ENCODE data around the gene WNK4.
A peak's percentile ranks its signal among the peaks of the same experiment; 100 is the strongest.

WNK4 gene

DNA sequence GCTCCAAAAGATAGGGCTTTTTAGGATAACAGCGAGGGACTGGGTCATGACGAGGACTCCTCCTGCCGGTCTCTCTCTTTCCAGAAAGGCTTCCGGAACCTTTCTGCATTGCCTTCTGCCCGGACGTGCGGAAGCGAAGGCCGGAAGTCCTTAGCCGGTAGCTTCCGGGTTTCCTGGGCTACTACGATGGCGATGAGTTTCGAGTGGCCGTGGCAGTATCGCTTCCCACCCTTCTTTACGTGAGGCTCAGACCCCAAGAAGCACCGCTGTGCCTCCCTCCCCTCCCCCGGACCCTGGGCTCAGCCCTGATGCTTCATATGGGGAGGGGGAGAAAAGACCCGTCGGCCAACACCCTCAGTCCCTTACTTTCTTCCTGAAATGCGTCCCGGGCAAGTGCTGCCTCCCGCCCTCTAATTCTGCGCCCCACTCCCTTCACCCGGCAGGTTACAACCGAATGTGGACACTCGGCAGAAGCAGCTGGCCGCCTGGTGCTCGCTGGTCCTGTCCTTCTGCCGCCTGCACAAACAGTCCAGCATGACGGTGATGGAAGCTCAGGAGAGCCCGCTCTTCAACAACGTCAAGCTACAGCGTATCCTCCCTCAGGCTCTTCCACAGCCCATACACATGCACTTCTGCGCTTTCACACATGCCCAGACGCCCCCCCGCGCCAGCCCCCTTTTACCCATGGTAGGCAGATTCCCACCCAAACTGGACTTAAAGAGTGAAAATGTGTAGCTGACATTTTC is 6.9 kb upstream of the WNK4 start, which contains the start of gene VPS25:
Gene VPS25 (plus strand): TSS at position 160 of the 746 bp plus-strand sequence. CDS start 27 bp downstream, at position 187.
- Histone ChIP-seq H3K27ac (ENCODE audit: low read depth, low read length) (peak within 1 kb of the TSS; percentile 81), H3K79me2 (ENCODE audit: control insufficient read depth, insufficient read depth, low read length, unreplicated experiment) (peaks cover 12% of the 10 kb centered on the region), H3K4me3 (ENCODE audit: low read depth, low read length) (peak within 1 kb of the TSS; percentile 92), H2AFZ (ENCODE audit: low read length, unreplicated experiment) (peak within 1 kb of the TSS; percentile 96), H3K36me3 (ENCODE audit: insufficient read depth, low read length) (no peaks in the 10 kb centered on the region), H3K27me3 (ENCODE audit: insufficient read depth, low read length) (no peaks in the 10 kb centered on the region), H3K4me1 (ENCODE audit: control insufficient read depth, insufficient read depth, low read length, unreplicated experiment) (peaks cover 17% of the 10 kb centered on the region)

DNA sequence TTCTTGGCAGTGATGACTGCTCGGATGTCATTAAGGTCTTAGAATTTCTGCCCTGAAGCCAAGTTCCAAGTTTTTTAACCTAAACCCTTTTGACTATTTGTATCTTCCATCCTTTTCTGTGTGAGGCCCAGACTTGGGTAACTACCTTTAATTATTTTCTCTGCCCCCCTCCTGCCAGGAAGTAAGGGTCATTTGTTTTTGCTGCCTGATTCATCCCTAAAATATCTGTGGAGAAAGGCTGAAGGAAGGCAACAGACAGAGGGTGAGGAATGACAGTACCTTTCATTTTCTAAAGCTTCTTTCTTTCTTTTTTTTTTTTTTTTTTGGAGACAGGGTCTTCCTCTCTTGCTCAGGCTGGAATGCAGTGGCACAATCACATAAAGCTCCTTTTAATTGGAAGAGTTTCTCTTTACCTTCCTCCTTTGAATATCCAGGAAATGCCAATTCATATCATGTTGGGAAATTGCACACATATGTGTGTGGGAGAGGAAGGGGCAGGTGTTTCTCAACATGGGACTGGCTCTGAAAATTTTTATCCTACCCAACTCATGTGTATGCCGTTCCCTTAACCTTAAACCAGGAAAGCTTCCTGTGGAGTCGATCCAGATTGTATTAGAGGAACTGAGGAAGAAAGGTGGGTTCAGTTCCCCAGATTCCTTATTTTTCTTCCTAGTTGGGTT is 6.2 kb upstream of the WNK4 start:
- no peaks in the 10 kb centered on the region for H3K36me3 ChIP-seq (ENCODE audit: insufficient read depth, low read length)
- peak overlapping the region; percentile 92 for H3K4me3 ChIP-seq (ENCODE audit: low read depth, low read length)
- no peaks in the 10 kb centered on the region for H3K27me3 ChIP-seq (ENCODE audit: insufficient read depth, low read length)
- peaks cover 12% of the 10 kb centered on the region for H3K79me2 ChIP-seq (ENCODE audit: control insufficient read depth, insufficient read depth, low read length, unreplicated experiment)
- H3K4me1 ChIP-seq (ENCODE audit: control insufficient read depth, insufficient read depth, low read length, unreplicated experiment) = peaks cover 17% of the 10 kb centered on the region
- no peak overlapping the region for H2AFZ ChIP-seq (ENCODE audit: low read length, unreplicated experiment)
- peak overlapping the region; percentile 81 for H3K27ac ChIP-seq (ENCODE audit: low read depth, low read length)

DNA sequence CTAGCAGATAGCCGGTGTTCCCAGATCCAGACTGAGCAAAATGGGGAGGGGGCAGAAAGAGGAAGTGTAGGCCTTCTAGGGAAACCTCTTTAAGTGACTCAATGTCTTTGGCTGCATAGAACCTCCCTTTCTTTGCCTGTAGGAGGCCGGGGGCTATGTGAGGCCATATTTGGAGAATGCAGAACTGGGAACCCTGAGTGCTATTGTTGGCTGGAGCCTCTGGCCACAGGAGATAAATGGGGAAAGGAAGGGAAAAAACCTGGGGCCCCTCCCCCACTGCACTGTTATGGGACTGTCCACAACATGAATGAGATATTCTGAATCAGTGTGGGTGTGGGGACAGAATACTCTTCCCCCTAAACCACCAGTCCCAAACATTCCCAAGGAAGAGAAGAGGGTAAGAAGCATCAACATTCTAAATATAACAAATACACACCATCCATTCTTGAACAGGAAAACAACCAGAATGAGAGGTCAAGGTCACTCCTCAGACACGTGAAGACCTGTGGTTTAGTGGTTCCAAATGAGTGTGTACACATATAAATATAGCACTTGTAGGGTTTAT is 4.8 kb upstream of the WNK4 start:
- no peak overlapping the region for H3K4me3 ChIP-seq (ENCODE audit: low read depth, low read length)
- no peaks in the 10 kb centered on the region for H3K27me3 ChIP-seq (ENCODE audit: insufficient read depth, low read length)
- no peaks in the 10 kb centered on the region for H3K36me3 ChIP-seq (ENCODE audit: insufficient read depth, low read length)
- H3K27ac ChIP-seq (ENCODE audit: low read depth, low read length) = peak overlapping the region; percentile 81
- peaks cover 21% of the 10 kb centered on the region for H3K4me1 ChIP-seq (ENCODE audit: control insufficient read depth, insufficient read depth, low read length, unreplicated experiment)
- no peak overlapping the region for H2AFZ ChIP-seq (ENCODE audit: low read length, unreplicated experiment)
- H3K79me2 ChIP-seq (ENCODE audit: control insufficient read depth, insufficient read depth, low read length, unreplicated experiment) = peaks cover 12% of the 10 kb centered on the region

DNA sequence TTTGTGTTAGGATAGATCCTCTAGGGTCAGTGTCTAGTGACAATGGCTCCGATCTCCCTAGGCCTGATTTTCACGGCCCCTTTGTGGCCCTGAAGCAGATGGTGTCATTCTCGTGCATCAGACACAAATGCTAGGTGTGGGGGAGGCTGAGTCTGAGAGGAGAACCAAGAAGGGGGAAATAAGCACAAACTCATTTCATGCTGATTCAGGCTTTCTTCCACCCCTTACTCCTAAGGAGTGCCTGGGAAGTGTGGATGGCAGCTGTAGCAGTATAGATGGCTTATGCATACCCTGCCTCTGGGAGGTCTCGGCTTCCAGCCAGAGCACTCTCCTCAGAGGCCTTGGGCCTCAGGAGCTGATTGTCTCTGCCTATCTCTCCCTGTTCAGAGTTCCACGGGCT is 1.8 kb upstream of the WNK4 start:
- H3K27ac ChIP-seq (ENCODE audit: low read depth, low read length) = no peak overlapping the region
- peaks cover 39% of the 10 kb centered on the region for H3K4me1 ChIP-seq (ENCODE audit: control insufficient read depth, insufficient read depth, low read length, unreplicated experiment)
- H3K79me2 ChIP-seq (ENCODE audit: control insufficient read depth, insufficient read depth, low read length, unreplicated experiment) = peaks cover 25% of the 10 kb centered on the region
- no peak overlapping the region for H2AFZ ChIP-seq (ENCODE audit: low read length, unreplicated experiment)
- H3K27me3 ChIP-seq (ENCODE audit: insufficient read depth, low read length) = no peaks in the 10 kb centered on the region
- H3K4me3 ChIP-seq (ENCODE audit: low read depth, low read length) = no peak overlapping the region
- no peaks in the 10 kb centered on the region for H3K36me3 ChIP-seq (ENCODE audit: insufficient read depth, low read length)

DNA sequence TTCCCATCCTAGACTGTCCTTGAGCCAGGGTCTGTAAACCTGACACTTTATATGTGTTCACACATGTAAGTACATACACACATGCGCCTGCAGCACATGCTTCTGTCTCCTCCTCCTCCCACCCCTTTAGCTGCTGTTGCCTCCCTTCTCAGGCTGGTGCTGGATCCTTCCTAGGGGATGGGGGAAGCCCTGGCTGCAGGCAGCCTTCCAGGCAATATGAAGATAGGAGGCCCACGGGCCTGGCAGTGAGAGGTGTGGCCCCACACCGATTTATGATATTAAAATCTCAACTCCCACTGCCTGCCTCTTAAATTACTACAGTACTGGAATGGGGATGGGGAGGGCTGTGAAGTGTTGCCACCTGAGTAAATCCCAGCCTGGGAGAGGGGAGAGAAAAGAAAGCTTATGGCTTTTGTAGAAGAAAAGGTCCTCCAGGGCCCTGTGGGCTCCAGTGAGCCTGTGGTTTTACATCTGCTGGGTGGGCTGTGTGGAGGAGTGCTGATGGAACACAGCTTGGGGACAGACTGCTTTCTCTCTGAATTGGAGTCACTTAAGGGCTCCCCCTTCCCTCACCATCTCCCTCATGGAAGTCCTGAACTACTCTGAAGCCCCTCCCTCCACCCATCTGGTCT is 990 bp upstream of the WNK4 start:
- peaks cover 26% of the 10 kb centered on the region for H3K79me2 ChIP-seq (ENCODE audit: control insufficient read depth, insufficient read depth, low read length, unreplicated experiment)
- H3K4me3 ChIP-seq (ENCODE audit: low read depth, low read length) = no peak overlapping the region
- H3K27ac ChIP-seq (ENCODE audit: low read depth, low read length) = no peak overlapping the region
- H2AFZ ChIP-seq (ENCODE audit: low read length, unreplicated experiment) = no peak overlapping the region
- H3K36me3 ChIP-seq (ENCODE audit: insufficient read depth, low read length) = no peaks in the 10 kb centered on the region
- peaks cover 43% of the 10 kb centered on the region for H3K4me1 ChIP-seq (ENCODE audit: control insufficient read depth, insufficient read depth, low read length, unreplicated experiment)
- no peaks in the 10 kb centered on the region for H3K27me3 ChIP-seq (ENCODE audit: insufficient read depth, low read length)

DNA sequence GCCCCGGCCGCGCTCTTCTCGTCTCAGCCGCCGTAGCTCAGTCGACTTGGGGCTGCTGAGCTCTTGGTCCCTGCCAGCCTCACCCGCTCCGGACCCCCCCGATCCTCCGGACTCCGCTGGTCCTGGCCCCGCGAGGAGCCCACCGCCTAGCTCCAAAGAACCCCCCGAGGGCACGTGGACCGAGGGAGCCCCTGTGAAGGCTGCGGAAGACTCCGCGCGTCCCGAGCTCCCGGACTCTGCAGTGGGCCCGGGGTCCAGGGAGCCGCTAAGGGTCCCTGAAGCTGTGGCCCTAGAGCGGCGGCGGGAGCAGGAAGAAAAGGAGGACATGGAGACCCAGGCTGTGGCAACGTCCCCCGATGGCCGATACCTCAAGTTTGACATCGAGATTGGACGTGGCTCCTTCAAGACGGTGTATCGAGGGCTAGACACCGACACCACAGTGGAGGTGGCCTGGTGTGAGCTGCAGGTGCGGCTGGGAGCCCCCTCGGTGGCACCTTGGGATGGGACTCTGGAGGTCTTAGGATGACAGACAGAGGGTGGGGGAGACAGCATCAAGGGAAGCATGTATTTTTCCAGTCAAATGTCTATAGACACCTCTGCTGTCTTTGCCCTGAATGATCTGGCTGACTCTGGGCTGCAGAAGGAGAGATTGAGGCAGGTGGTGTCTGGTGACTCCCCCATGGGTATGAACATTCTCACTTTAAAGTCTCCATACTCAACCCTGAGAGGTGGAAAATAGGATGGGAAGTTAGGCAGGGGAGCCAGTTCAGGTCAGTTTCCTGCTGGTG is 635 bp downstream of the WNK4 start:
- no peak overlapping the region for H2AFZ ChIP-seq (ENCODE audit: low read length, unreplicated experiment)
- no peak overlapping the region for H3K27ac ChIP-seq (ENCODE audit: low read depth, low read length)
- H3K4me1 ChIP-seq (ENCODE audit: control insufficient read depth, insufficient read depth, low read length, unreplicated experiment) = peaks cover 28% of the 10 kb centered on the region
- H3K36me3 ChIP-seq (ENCODE audit: insufficient read depth, low read length) = peaks cover 5% of the 10 kb centered on the region; the same call in 1 of the 2 replicates
- H3K27me3 ChIP-seq (ENCODE audit: insufficient read depth, low read length) = no peaks in the 10 kb centered on the region
- H3K79me2 ChIP-seq (ENCODE audit: control insufficient read depth, insufficient read depth, low read length, unreplicated experiment) = peaks cover 18% of the 10 kb centered on the region
- peak overlapping the region; percentile 81 for H3K4me3 ChIP-seq (ENCODE audit: low read depth, low read length)

DNA sequence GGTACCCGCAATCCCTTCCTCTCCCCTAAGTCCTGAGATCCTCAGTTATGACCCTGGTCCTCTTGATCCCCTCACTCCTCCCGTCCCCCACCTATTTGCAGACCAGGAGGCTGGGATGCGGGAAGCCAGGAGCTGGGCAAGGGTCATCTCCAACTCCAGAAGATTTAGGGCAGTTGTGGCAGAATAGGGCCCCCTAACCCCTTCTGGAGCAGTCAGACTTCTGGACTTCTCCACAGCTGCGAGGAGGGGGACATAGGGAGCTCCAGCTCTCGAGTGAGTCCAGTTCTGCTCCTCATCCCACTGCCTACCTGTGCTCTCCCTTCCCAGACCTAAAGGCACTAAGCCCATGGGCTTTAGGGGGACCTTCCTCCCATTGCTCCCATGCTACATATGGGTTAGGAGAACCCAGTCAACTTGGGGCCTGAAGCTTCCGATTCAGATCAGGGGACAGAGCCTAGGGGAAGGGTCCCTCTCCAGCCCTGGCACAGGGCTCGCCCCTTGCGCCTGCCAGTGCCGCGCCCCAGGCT is 1.3 kb downstream of the WNK4 start:
- H3K27me3 ChIP-seq (ENCODE audit: insufficient read depth, low read length) = no peaks in the 10 kb centered on the region
- peak overlapping the region; percentile 81 for H3K4me3 ChIP-seq (ENCODE audit: low read depth, low read length)
- no peak overlapping the region for H3K27ac ChIP-seq (ENCODE audit: low read depth, low read length)
- H3K79me2 ChIP-seq (ENCODE audit: control insufficient read depth, insufficient read depth, low read length, unreplicated experiment) = peaks cover 18% of the 10 kb centered on the region
- H3K36me3 ChIP-seq (ENCODE audit: insufficient read depth, low read length) = peaks cover 5% of the 10 kb centered on the region; the same call in 1 of the 2 replicates
- no peak overlapping the region for H2AFZ ChIP-seq (ENCODE audit: low read length, unreplicated experiment)
- peaks cover 28% of the 10 kb centered on the region for H3K4me1 ChIP-seq (ENCODE audit: control insufficient read depth, insufficient read depth, low read length, unreplicated experiment)

DNA sequence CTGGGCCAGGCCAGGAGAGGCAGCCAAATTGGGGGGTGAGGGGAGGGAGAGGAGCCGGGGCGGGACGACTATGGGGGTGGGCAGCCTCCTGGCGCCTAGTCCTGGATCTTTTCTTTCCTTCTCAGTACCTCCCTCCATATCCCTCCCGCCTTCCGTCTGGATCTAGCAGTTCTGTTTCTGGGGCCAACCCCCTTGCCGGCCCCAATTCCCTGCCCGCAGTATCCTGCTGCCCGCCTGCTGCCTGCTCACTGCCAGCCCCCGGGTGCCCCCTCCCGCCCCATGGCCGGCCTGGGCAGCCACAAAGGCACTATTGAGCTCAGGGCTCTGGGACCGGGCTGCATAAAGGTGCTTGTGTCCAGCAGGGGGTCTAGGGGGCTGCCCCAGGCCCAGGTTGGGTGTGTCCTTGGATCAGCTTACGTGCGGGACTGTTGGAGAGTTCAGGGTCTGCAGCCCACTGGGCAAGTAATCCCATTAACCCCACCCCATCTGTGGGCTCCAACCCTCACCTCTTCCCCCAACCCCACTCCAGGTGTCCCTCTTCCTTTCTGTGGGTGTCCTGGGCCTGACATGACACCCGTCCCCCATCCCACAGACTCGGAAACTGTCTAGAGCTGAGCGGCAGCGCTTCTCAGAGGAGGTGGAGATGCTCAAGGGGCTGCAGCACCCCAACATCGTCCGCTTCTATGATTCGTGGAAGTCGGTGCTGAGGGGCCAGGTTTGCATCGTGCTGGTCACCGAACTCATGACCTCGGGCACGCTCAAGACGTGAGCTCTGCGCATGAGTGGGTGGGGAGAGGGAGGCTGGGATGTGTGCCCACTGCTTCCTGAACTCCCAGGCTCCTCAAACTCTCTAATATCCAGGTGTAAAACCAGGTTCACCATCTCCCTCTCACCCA is 2.0 kb downstream of the WNK4 start:
- Histone ChIP-seq H3K79me2 (ENCODE audit: control insufficient read depth, insufficient read depth, low read length, unreplicated experiment) (peaks cover 18% of the 10 kb centered on the region), H2AFZ (ENCODE audit: low read length, unreplicated experiment) (no peak overlapping the region), H3K36me3 (ENCODE audit: insufficient read depth, low read length) (peaks cover 5% of the 10 kb centered on the region; the same call in 1 of the 2 replicates), H3K27me3 (ENCODE audit: insufficient read depth, low read length) (no peaks in the 10 kb centered on the region), H3K4me1 (ENCODE audit: control insufficient read depth, insufficient read depth, low read length, unreplicated experiment) (peaks cover 28% of the 10 kb centered on the region), H3K27ac (ENCODE audit: low read depth, low read length) (peak overlapping the region; percentile 44), H3K4me3 (ENCODE audit: low read depth, low read length) (peak overlapping the region; percentile 81)

DNA sequence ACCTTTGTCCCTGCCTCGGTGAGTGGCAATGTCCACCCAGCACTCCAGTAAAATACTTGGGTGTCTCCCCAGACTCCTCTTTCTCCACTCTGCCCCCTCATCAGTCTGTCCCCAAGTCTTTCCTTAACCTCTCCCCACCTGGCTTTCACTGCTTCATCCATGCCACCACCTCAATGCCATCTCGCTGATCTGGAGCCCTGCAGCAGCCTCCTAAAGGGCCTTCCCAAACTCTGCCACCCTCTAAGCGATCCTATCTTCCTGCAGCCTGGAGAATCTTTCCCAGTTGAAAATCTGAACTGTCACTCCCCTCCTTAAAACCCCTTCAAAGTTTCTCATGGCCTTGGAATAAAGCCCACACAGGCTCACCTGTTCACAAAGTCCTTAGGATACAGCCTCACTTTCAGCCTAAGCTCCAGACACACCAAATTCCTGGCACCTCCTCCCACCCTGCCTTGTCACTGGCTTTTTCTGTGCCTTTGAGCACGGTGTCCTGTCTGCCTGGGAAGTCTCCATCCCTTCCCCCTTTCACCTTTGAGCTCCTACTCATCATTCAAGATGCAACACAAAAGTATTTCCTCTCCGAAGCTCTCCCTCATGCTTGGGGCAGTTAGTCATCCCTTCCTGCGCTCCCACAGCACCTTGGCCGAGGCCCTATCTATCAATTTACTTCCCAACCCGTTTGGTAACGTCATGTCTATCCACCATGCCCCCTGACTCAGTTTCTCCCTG is 2.8 kb downstream of the WNK4 start:
- Histone ChIP-seq H3K4me1 (ENCODE audit: control insufficient read depth, insufficient read depth, low read length, unreplicated experiment) (peaks cover 28% of the 10 kb centered on the region), H3K27ac (ENCODE audit: low read depth, low read length) (peak overlapping the region; percentile 44), H2AFZ (ENCODE audit: low read length, unreplicated experiment) (no peak overlapping the region), H3K79me2 (ENCODE audit: control insufficient read depth, insufficient read depth, low read length, unreplicated experiment) (peaks cover 18% of the 10 kb centered on the region), H3K27me3 (ENCODE audit: insufficient read depth, low read length) (no peaks in the 10 kb centered on the region), H3K36me3 (ENCODE audit: insufficient read depth, low read length) (peaks cover 5% of the 10 kb centered on the region; the same call in 1 of the 2 replicates), H3K4me3 (ENCODE audit: low read depth, low read length) (peak overlapping the region; percentile 81)
